Lung (tissue), 12 donors: ENCODE measurements around the gene TSPEAR. TPM values are rescaled to one million over a fixed set of nuclear protein-coding genes. Genes with fewer than 3 reads are reported as not detected.

Source experiments
- ATAC-seq: fragments of 200-7000 bp; cut with Tn5 transposase; one replicate; pipeline ENCODE4 v1.9.1; 2020; ENCODE audit warnings: moderate number of reproducible peaks; ENCODE audit not compliant: insufficient read depth, low FRiP score
- DNase-seq, 3 donors: peaks; one replicate each; pipeline ENCODE4 v3.0.0-alpha.2; 2013 to 2017
- H3K27ac ChIP-seq, 2 donors: one replicate each; pipeline ENCODE4 v1.5.1; 2013; ENCODE audit warnings: mild to moderate bottlenecking in 2 of 2, moderate library complexity in 2 of 2, control low read depth in 1 of 2, inconsistent platforms in 1 of 2, low read depth in 1 of 2, low read length in 1 of 2
- H3K27me3 ChIP-seq, 3 donors: one replicate each; pipeline ENCODE4 v1.5.1; 2013; ENCODE audit warnings: low read length in 2 of 3; ENCODE audit not compliant: control insufficient read depth in 3 of 3, insufficient read depth in 3 of 3
- H3K36me3 ChIP-seq, 4 donors: one replicate each; pipeline ENCODE4 v1.5.1; 2013; ENCODE audit warnings: low read length in 4 of 4, mild to moderate bottlenecking in 1 of 4, moderate library complexity in 1 of 4; ENCODE audit not compliant: control insufficient read depth in 4 of 4, insufficient read depth in 4 of 4
- H3K4me1 ChIP-seq, 5 donors: one replicate each; pipeline ENCODE4 v1.5.1; 2013; ENCODE audit warnings: low read length in 5 of 5, mild to moderate bottlenecking in 2 of 5, moderate library complexity in 1 of 5; ENCODE audit not compliant: control insufficient read depth in 5 of 5, insufficient read depth in 5 of 5
- H3K4me3 ChIP-seq: one replicate; pipeline ENCODE4 v1.5.1; 2013; ENCODE audit warnings: mild to moderate bottlenecking, control low read depth, moderate library complexity
- H3K9ac ChIP-seq, 2 donors: one replicate each; pipeline ENCODE4 v1.5.1; 2013; ENCODE audit warnings: low read length in 2 of 2, control low read depth in 1 of 2; ENCODE audit not compliant: insufficient read depth in 1 of 2
- H3K9me3 ChIP-seq, 4 donors: one replicate each; pipeline ENCODE4 v1.5.1; 2013; ENCODE audit warnings: low read length in 3 of 4, mild to moderate bottlenecking in 1 of 4, moderate library complexity in 1 of 4; ENCODE audit not compliant: control insufficient read depth in 4 of 4, insufficient read depth in 3 of 4
- WGBS, 2 donors: extraction: QIAGEN DNeasy Blood & Tissue Kit; methylation state at CpG; one replicate each; pipeline ENCODE4 v1.1.7; 2013; 5-methylcytosine and 5-hydroxymethylcytosine counted together
- polyA plus RNA-seq, 2 donors: library from polyadenylated mRNA; stranded (reverse); fragments of 200-250 nt; gene quantifications; one replicate each; pipeline ENCODE4 v1.2.1, GENCODE V29; 2013
- total RNA-seq, 2 donors: library from RNA; depleted of rRNA in 1 of 2; stranded (reverse); fragments of >200 nt in 1 of 2; gene quantifications; one replicate each; pipeline ENCODE4 v1.2.1, GENCODE V29; 2014 to 2021
- TF ChIP-seq, protein P1 (sequence below): IDR thresholded peaks from 2 replicates; pipeline ENCODE4 v1.5.1; 2012; ENCODE audit warnings: mild to moderate bottlenecking; ENCODE audit errors: control extremely low read depth, extremely low read depth
- donor health status: control.
- donor health status: control.
- donor health status: Bipolar disorder and iron deficiency.
- donor health status: healthy.
- donor health status: DM: yes; HTN: yes; CAD: no.

Gene TSPEAR
- total and polyA plus RNA-seq, 4 donors: 0.02 to 2.1 (median 0.27) TPM

DNA sequence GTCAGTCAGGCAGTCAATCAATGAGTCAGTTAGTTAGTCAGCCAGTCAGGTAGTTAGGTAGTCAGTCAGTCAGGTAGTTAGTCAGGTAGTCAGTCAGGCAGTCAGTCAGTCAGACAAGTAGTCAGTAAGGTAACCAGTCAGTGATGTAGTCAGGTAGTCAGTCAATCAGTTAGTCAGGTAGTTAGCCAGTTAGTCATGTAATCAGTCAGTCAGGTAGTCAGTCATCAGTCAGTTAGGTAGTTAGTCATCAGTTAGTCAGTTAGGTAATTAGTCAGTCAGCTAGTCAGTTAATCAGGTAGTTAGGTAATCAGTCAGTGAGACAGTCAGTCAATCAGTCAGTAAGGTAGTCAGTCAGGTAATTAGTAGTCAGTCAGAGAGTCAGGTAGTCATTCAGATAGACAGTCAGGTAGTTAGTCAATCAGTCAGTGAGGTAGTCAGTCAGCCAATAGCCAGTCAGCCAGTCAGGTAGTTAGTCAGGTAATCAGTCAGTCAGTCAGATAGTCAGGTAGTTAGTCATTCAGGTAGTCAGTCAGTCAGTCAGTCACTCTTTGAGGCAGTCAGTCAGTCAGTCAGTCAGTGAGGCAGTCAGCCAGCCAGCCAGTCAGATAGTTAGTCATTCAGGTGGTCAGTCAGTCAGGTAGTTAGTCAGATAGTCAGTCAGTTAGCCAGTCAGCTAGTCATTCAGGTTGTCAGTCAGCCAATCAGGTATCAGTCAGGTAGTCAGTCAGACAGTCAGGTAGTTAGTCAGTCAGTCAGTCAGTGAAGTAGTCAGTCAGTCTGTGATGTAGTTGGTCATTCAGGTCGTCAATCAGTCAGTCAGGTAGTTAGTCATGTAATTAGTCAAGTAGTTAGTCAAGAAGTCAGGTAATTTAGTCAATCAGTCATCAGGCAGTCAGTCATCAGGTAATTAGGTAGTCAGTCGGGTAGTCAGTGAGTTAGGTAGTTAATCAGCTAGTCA is 186.7 kb downstream of the TSPEAR start:
- 81 to 86% methylated on average over 2 of the region's 2 CpGs for WGBS, 2 donors
- ATAC-seq (no peak), DNase-seq (no peak)
- Histone ChIP-seq H3K4me1 (no peaks in the 10 kb centered on the region), H3K36me3 (no peaks in the 10 kb centered on the region), H3K4me3 (no peak overlapping the region), H3K27me3 (no peaks in the 10 kb centered on the region), H3K9ac (no peak overlapping the region), H3K9me3 (no peaks in the 10 kb centered on the region), H3K27ac (no peak overlapping the region)
- TF ChIP-seq, protein P1, sequence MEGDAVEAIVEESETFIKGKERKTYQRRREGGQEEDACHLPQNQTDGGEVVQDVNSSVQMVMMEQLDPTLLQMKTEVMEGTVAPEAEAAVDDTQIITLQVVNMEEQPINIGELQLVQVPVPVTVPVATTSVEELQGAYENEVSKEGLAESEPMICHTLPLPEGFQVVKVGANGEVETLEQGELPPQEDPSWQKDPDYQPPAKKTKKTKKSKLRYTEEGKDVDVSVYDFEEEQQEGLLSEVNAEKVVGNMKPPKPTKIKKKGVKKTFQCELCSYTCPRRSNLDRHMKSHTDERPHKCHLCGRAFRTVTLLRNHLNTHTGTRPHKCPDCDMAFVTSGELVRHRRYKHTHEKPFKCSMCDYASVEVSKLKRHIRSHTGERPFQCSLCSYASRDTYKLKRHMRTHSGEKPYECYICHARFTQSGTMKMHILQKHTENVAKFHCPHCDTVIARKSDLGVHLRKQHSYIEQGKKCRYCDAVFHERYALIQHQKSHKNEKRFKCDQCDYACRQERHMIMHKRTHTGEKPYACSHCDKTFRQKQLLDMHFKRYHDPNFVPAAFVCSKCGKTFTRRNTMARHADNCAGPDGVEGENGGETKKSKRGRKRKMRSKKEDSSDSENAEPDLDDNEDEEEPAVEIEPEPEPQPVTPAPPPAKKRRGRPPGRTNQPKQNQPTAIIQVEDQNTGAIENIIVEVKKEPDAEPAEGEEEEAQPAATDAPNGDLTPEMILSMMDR: no peak

DNA sequence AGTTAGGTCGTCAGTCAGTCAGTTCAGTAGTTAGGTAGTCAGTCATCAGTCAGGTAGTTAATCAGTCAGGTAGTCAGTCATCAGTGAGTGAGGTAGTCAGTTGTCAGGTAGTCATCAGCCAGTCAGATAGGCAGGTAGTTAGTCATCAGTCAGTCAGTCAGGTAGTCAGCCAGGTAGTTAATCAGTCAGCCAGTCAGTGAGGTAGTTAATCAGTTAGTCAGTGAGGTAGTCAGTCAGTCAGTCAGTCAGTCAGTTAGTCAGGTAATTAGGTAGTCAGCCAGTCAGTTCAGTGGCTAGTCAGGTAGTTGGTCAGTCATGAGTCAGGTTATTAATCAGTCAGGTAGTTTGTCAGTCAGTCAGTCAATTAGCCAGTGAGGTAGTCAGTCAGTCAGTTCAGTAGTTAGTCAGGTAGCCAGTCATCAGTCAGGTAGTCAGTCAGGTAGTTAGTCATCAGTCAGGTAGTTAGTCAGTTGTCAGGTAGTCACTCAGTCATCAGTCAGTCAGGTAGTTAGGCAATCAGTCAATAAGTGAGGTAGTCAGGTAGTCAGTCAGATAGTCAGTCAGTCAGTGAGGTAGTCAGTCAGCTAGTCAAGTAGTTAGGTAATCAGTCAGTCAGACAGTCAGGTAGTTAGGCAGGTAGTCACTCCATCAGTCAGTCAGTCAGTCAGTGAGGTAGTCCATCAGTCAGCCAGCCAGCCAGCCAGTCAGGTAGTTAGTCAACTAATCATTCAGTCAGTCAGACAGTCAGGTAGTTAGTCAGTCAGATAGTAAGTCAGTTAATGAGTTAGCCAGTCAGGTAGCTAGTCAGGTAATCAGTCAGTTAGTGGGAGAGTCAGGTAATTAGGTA is 187.6 kb downstream of the TSPEAR start:
- TF ChIP-seq, protein P1: no peak
- 74 to 86% methylated on average over 1 of the region's 1 CpG for WGBS, 2 donors

GRCh38 chr21:44522753-44523204 is 188.6 kb downstream of the TSPEAR start:
- WGBS, 2 donors: 75 to 79% methylated on average over 1 of the region's 1 CpG
- ATAC-seq: no peak
- H3K9me3 ChIP-seq: no peaks in the 10 kb centered on the region
- TF ChIP-seq, protein P1: no peak
- no peak for DNase-seq
- no peaks in the 10 kb centered on the region for H3K4me1 ChIP-seq
- no peak overlapping the region for H3K27ac ChIP-seq
- H3K27me3 ChIP-seq: no peaks in the 10 kb centered on the region
- H3K4me3 ChIP-seq: no peak overlapping the region
- H3K9ac ChIP-seq: no peak overlapping the region
- H3K36me3 ChIP-seq: no peaks in the 10 kb centered on the region

More for the DNA sequence above, 187.6 kb downstream of the TSPEAR start:
- H3K4me3 ChIP-seq: no peak overlapping the region
- ATAC-seq (no peak), DNase-seq (no peak)
- H3K9ac ChIP-seq: no peak overlapping the region
- H3K9me3 ChIP-seq: no peaks in the 10 kb centered on the region
- H3K27ac ChIP-seq: no peak overlapping the region
- no peaks in the 10 kb centered on the region for H3K4me1 ChIP-seq
- H3K27me3 ChIP-seq: no peaks in the 10 kb centered on the region
- H3K36me3 ChIP-seq: no peaks in the 10 kb centered on the region
